Muscle layer of duodenum (tissue), 2 donors: ENCODE measurements around the gene ELFN1.

Experiments used
- H3K27ac ChIP-seq: one replicate; pipeline ENCODE4 v1.7.0; 2013; ENCODE audit warnings: mild to moderate bottlenecking, low read length
- H3K27me3 ChIP-seq: one replicate; pipeline ENCODE4 v1.7.0; 2013; ENCODE audit warnings: low read depth, mild to moderate bottlenecking, control low read depth, low read length
- H3K36me3 ChIP-seq, 2 donors: one replicate each; pipeline ENCODE4 v1.7.0; 2013; ENCODE audit warnings: low read length in 2 of 2, control low read depth in 1 of 2, mild to moderate bottlenecking in 1 of 2; ENCODE audit not compliant: insufficient read depth in 2 of 2, control insufficient read depth in 1 of 2
- H3K4me1 ChIP-seq, 2 donors: one replicate each; pipeline ENCODE4 v1.7.0; 2013; ENCODE audit warnings: low read length in 2 of 2, mild to moderate bottlenecking in 2 of 2, control low read depth in 1 of 2, moderate library complexity in 1 of 2; ENCODE audit not compliant: insufficient read depth in 2 of 2, control insufficient read depth in 1 of 2
- H3K4me3 ChIP-seq, 2 donors: one replicate each; pipeline ENCODE4 v1.7.0; 2013; ENCODE audit warnings: low read length in 2 of 2, low read depth in 1 of 2, mild to moderate bottlenecking in 1 of 2
- H3K9me3 ChIP-seq, 2 donors: one replicate each; pipeline ENCODE4 v1.7.0; 2013; ENCODE audit warnings: low read length in 2 of 2, control low read depth in 1 of 2, mild to moderate bottlenecking in 1 of 2; ENCODE audit not compliant: control insufficient read depth in 1 of 2
- donor health status: healthy.

Gene ELFN1

GRCh38 chr7:1669954-1670893, at the start of gene ELFN1:
Gene ELFN1, plus strand, starts transcription at chr7:1670277. Its CDS starts 74,320 bp downstream, at chr7:1744597.
- Histone ChIP-seq H3K9me3 (no peaks in the 10 kb centered on the region), H3K36me3 (no peaks in the 10 kb centered on the region), H3K4me3 (peak within 1 kb of the TSS in 1 of 2 donors; percentile 38), H3K27ac (no peak within 1 kb of the TSS), H3K27me3 (peaks cover 17% of the 10 kb centered on the region), H3K4me1 (peaks cover 0 to 38% of the 10 kb centered on the region in 2 donors)

GRCh38 chr7:1620835-1621234, 49.2 kb upstream of the ELFN1 start:
- Histone ChIP-seq H3K36me3 (no peaks in the 10 kb centered on the region), H3K4me1 (no peaks in the 10 kb centered on the region), H3K27ac (no peak overlapping the region), H3K27me3 (no peaks in the 10 kb centered on the region), H3K4me3 (no peak overlapping the region), H3K9me3 (no peaks in the 10 kb centered on the region)

DNA sequence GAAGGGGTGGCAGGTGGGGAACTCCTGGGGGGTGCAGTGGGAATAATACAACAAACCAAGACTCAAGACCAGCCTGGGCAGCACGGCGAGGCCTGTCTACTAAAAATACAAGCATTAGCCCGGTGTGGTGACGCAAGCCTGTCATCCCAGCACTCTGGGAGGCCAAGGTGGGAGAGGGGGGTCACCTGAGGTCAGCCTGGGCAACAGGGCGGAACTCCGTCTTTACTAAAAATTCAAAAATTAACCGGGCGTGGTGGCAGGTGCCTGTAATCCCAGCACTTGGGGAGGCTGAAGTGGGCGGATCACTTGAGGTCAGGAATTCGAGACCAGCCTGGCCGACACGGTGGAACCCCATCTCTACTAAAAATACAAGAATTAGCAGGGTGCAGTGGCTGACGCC, 48.4 kb upstream of the ELFN1 start:
- H3K27ac ChIP-seq, result no peak overlapping the region
- no peaks in the 10 kb centered on the region for H3K36me3 ChIP-seq
- no peaks in the 10 kb centered on the region for H3K9me3 ChIP-seq
- no peak overlapping the region for H3K4me3 ChIP-seq
- H3K4me1 ChIP-seq, result no peaks in the 10 kb centered on the region
- H3K27me3 ChIP-seq, result no peaks in the 10 kb centered on the region

GRCh38 chr7:1622441-1622840, 47.6 kb upstream of the ELFN1 start:
- Histone ChIP-seq H3K9me3 (no peaks in the 10 kb centered on the region), H3K27me3 (no peaks in the 10 kb centered on the region), H3K4me1 (no peaks in the 10 kb centered on the region), H3K27ac (no peak overlapping the region), H3K36me3 (no peaks in the 10 kb centered on the region), H3K4me3 (no peak overlapping the region)

GRCh38 chr7:1623810-1624209, 46.3 kb upstream of the ELFN1 start:
- Histone ChIP-seq H3K36me3 (no peaks in the 10 kb centered on the region), H3K4me3 (no peak overlapping the region), H3K4me1 (no peaks in the 10 kb centered on the region), H3K27ac (no peak overlapping the region), H3K27me3 (no peaks in the 10 kb centered on the region), H3K9me3 (peaks cover 0 to 3% of the 10 kb centered on the region in 2 donors)

- no peak overlapping the region for H3K27ac ChIP-seq
- H3K4me3 ChIP-seq, result no peak overlapping the region
- no peaks in the 10 kb centered on the region for H3K36me3 ChIP-seq
- peaks cover 0 to 8% of the 10 kb centered on the region in 2 donors for H3K9me3 ChIP-seq
- no peaks in the 10 kb centered on the region for H3K4me1 ChIP-seq
- H3K27me3 ChIP-seq, result no peaks in the 10 kb centered on the region
Measured at GRCh38 chr7:1624999-1625927, 44.8 kb upstream of the ELFN1 start.

GRCh38 chr7:1626769-1627168, 43.3 kb upstream of the ELFN1 start:
- Histone ChIP-seq H3K4me3 (no peak overlapping the region), H3K27me3 (no peaks in the 10 kb centered on the region), H3K27ac (no peak overlapping the region), H3K36me3 (no peaks in the 10 kb centered on the region), H3K4me1 (no peaks in the 10 kb centered on the region), H3K9me3 (peaks cover 0 to 8% of the 10 kb centered on the region in 2 donors)

- Histone ChIP-seq H3K9me3 (peaks cover 4 to 21% of the 10 kb centered on the region in 2 donors), H3K27ac (no peak overlapping the region), H3K27me3 (no peaks in the 10 kb centered on the region), H3K4me1 (no peaks in the 10 kb centered on the region), H3K36me3 (no peaks in the 10 kb centered on the region), H3K4me3 (no peak overlapping the region)
Measured at GRCh38 chr7:1630700-1631336, 39.3 kb upstream of the ELFN1 start.

- H3K4me3 ChIP-seq, result no peak overlapping the region
- peaks cover 5 to 26% of the 10 kb centered on the region in 2 donors for H3K9me3 ChIP-seq
- no peaks in the 10 kb centered on the region for H3K4me1 ChIP-seq
- no peaks in the 10 kb centered on the region for H3K36me3 ChIP-seq
- H3K27ac ChIP-seq, result no peak overlapping the region
- H3K27me3 ChIP-seq, result no peaks in the 10 kb centered on the region
Measured at GRCh38 chr7:1631678-1632077, 38.4 kb upstream of the ELFN1 start.

DNA sequence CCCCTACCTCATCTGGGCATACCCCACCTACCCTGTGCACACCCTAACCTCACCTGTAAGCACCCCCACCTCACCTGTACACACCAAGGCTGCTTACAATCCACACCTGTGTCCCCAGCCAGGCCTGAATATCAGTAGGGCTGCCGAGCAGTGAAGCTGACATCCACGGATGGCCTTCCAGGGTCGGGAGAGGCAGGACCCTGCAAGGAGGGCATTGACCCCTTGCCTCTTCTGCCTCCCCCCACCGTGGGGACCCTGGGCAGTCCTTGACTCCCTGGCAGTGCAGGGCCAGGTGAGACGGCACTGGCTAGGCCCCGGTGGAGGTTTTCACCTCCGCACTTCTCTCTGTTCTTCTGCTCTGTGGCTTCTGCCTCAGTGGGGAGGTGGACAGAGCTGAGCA, 37.6 kb upstream of the ELFN1 start:
- Histone ChIP-seq H3K27ac (no peak overlapping the region), H3K9me3 (peaks cover 11 to 31% of the 10 kb centered on the region in 2 donors), H3K4me1 (no peaks in the 10 kb centered on the region), H3K36me3 (no peaks in the 10 kb centered on the region), H3K4me3 (no peak overlapping the region), H3K27me3 (no peaks in the 10 kb centered on the region)
